Tongue (tissue), 2 donors: ENCODE data around the gene TAF3. TPM values are rescaled to one million over a fixed set of nuclear protein-coding genes. Genes with fewer than 3 reads are reported as not detected.
"Not testable (repeated sequence)": the region's sequence is repeated elsewhere in the genome, so short reads cannot be mapped to it uniquely, and the experiment has no call there.

ENCODE experiments used
- DNase-seq: peaks from one replicate; pipeline ENCODE4 v3.0.0-alpha.2; 2015
- total RNA-seq: library from RNA; depleted of rRNA; stranded (reverse); fragments of >200 nt; gene quantifications from one replicate; pipeline ENCODE4 v1.2.3, GENCODE V29; 2014

Gene TAF3
- total RNA-seq, 1 donor from 2014 or later: 3.0 TPM

GRCh38 chr10:7980196-7980595, 161.9 kb downstream of the TAF3 start:
- no peak for DNase-seq

GRCh38 chr10:7982727-7983126, 164.4 kb downstream of the TAF3 start:
- no peak for DNase-seq

- DNase-seq: no peak
Observed at GRCh38 chr10:7984325-7984724, 166.0 kb downstream of the TAF3 start.

DNA sequence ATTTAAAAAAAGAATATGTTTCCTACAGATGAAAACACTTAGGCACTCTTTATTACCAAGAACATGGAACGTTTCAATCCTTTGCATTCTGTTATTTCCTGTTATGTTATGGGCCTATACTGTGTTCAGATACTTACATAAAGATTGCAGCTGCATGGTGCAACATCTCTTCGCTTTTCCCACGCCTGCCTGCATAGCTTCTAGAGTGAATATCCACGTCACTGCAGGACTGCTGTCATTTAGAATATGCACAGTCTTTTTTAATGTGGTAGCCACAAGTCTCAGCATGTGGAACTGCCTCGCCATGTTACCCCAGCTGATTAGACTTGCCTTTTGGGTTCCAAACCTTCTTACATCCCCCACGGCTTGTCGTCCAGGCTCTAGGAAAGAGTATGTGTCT, 166.6 kb downstream of the TAF3 start:
- DNase-seq: no peak

- DNase-seq: no peak
Observed at GRCh38 chr10:7986851-7987250, 168.5 kb downstream of the TAF3 start.

- no peak for DNase-seq
Observed at GRCh38 chr10:7988989-7989388, 170.7 kb downstream of the TAF3 start.

GRCh38 chr10:7998831-7999230, 180.5 kb downstream of the TAF3 start:
- DNase-seq: no peak

GRCh38 chr10:8004469-8005000, 186.2 kb downstream of the TAF3 start:
- no peak for DNase-seq

DNA sequence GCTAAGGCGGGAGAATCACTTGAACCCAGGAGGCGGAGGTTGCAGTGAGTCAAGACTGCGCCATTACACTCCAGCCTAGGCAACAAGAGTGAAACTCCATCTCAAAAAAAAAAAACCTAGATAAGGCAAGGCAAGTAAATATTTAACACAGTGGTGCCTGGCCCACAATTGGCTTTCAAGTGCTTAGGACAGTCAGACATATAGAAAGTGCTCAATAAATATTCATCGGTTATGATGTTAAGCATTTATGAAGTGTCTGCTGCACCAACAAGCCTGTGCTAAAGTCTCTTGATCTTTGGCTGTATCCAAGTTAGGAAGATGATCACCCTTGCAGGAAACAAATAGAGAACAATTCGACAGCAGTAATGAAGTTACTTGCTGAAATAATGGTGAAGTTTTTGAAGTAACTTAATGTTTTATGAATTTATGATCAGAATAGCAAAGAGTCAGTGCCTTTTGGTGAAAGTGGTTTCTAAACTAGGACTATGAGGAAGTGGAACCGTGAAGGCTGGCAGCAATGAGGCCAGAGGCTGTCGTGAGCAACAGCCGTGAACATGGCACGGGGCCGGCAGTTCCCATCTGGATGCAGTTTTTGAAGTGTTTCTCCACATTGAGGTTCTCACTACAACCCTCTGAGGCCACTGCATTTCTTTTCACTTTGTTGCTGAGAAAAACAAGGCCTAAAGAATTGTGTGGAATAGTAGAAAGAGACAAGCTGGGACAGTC, 188.1 kb downstream of the TAF3 start:
- no peak for DNase-seq

GRCh38 chr10:8009031-8009430, 190.7 kb downstream of the TAF3 start:
- no peak for DNase-seq

- no peak for DNase-seq
Observed at GRCh38 chr10:8013006-8013405, 194.7 kb downstream of the TAF3 start.

- no peak for DNase-seq
Observed at GRCh38 chr10:8013619-8014018, 195.3 kb downstream of the TAF3 start.

GRCh38 chr10:8014649-8015048, 196.3 kb downstream of the TAF3 start:
- DNase-seq: no peak

DNA sequence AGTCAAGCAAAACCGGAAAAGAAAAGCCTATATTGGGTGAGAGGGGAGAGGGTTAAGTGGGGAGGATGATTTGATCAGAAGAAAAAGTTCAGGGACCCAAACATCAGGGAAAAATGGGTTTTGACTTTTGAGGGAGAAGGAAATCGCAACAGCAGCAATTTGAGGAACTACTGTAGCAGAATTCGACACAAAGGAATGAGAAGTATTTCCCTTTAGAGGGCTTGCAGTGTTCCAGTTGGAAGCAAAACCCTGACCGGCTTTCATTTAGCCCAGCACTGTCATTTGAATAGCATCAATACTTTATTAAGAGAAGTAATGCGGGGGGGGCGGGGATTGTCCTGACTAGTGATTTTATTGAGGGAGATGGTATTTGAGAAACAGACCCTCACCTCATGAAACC, 199.0 kb downstream of the TAF3 start:
- no peak for DNase-seq

DNA sequence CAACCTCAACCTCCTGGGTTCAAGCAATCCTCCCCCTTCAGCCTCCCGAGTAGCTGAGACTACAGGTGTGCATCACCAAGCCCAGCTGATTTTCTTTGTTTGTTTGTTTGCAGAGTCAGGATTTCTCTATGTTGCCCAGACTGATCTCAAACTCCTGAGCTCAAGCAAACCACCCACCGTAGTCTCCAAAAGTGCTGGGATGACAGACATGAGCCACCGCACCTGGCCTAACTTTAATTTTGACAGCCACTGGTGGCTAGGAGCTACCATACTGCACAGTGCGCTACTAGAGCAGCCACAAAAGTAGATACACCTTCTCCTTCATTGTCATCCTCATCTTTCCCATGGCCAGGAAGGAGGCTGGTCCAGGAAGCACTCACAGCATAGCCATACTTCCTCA, 205.0 kb downstream of the TAF3 start:
- no peak for DNase-seq

GRCh38 chr10:8023851-8024250, 205.5 kb downstream of the TAF3 start:
- no peak for DNase-seq

GRCh38 chr10:8026349-8027259, 208.3 kb downstream of the TAF3 start:
- DNase-seq: no peak

- not testable (repeated sequence) for DNase-seq
Observed at GRCh38 chr10:8031211-8031610, 212.9 kb downstream of the TAF3 start.

- no peak for DNase-seq
Observed at GRCh38 chr10:8032558-8032957, 214.3 kb downstream of the TAF3 start.

DNA sequence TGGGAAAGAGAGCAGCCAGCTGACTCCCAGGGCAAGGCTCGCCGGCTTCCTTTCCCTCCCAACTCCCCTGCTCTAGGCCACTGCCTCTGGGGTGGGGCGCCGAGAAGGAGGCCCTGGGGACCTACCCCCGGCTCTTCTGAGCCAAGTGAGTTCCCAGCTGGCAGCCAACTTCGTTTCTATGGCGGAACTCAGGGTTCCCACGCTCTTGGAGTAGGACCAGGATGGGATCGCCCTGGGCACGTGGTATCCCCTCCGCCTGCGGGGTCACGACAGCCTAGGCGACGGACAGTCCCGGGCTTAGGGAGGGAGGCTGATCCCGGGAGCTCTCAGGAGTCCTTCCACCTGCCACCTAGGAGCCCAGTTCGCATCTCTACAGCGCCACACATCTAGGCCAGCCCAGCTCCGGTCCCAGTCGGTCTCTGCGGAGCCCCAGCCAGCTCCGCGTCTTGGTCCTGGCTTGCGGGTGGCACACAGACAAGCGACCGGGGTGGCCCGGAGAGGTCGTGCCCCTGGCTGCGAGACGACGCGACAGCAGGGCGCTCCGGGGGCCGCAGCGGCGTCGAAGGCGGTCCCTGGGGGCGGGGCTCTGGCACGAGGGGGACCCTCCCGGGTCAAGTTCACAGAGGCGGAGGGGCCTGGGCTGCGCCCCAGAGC, 215.6 kb downstream of the TAF3 start:
- no peak for DNase-seq

- peak; percentile 13 for DNase-seq
Observed at GRCh38 chr10:8034466-8035005, 216.2 kb downstream of the TAF3 start.

DNA sequence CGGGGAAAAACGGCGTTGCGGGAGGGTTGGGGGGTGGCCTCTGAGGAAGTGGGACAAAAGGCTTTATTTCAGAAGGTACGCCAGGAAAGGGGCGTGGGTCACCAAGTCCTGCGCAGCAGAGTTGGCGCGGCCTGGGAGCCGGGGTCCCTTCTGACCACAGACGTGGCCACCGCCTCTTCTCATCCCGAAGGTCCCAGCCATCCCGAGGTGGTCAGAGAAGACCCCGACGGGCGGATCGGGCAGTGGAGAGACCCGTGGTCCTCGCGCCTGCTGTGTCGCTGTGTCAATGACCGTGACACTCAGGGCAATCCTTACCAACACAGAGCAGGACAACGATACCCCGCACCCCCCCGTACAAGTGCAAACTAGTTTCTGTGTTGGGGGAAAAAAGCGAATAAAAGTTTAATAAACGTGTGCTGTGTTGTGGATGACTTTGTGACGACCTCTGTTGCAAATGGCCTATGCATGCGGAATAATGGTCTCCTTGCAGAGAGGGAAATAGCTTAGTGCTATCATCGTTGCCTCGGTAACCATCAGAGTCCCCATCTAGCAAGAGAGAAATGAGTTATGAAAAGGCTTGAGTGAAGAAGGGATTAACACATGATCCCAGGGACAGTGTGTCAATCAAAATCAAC, 216.8 kb downstream of the TAF3 start:
- peak; percentile 31 for DNase-seq
